HepG2 (cell line): ENCODE results near the gene SOX11. TPM values are rescaled to one million over a fixed set of nuclear protein-coding genes. Genes with fewer than 3 reads are reported as not detected.

Experiments
- ATAC-seq: fragments of 200-7000 bp; cut with Tn5 transposase; 3 replicates; pipeline ENCODE4 v1.9.1; 2020; ENCODE audit warnings: mild to moderate bottlenecking, moderate library complexity
- BruUV-seq: library from RNA; stranded (reverse); fragments of 400-500 nt; replicated peaks from 2 replicates; lab custom pipeline; 2021; lab: Mats Ljungman, UMichigan
- CTCF ChIA-PET: fragments of 300-600 bp; formaldehyde crosslinking; extraction: SDS; loops from one replicate; lab custom pipeline; 2021; ENCODE audit warnings: low total read pairs, inconsistent platforms, low intra/inter-chr PET ratio; lab: Yijun Ruan, JAX
- POLR2A ChIA-PET: fragments of 350-600 bp; sonication (Branson Sonifier 250); formaldehyde crosslinking; loops from one replicate; lab custom pipeline; 2020; ENCODE audit warnings: antibody characterized with exemption, inconsistent platforms; lab: Yijun Ruan, JAX
- DNase-seq: peaks from one replicate; pipeline ENCODE4 v3.0.0-alpha.2; 2015; ENCODE audit warnings: low spot score
- FAIRE-seq: peaks from 3 replicates; lab custom pipeline; 2011; peaks lifted over from hg19 to GRCh38; lab: Jason Lieb, UNC
- H2AFZ ChIP-seq: one replicate; pipeline ENCODE4 v1.6.1; 2011; ENCODE audit warnings: low read length, inconsistent platforms
- H3K27ac ChIP-seq: fragments of 300-600 bp; 3 replicates; pipeline ENCODE4 v1.8.0; 2011; ENCODE audit warnings: mixed run types, mild to moderate bottlenecking, mixed read lengths, low read length, inconsistent platforms; ENCODE audit not compliant: insufficient read depth; ENCODE audit errors: extremely low read length
- H3K27me3 ChIP-seq, 2 experiments: fragments of 200-600 bp in 1 of 2; 2 replicates in 1 of 2; 3 replicates in 1 of 2; pipeline versions ENCODE4 v1.6.0 to v1.8.0; 2011; ENCODE audit warnings: low read length in 2 of 2, mild to moderate bottlenecking in 2 of 2, moderate library complexity in 2 of 2, inconsistent platforms in 1 of 2; ENCODE audit not compliant: insufficient read depth in 2 of 2, control insufficient read depth in 1 of 2
- H3K36me3 ChIP-seq, 2 experiments: fragments of 200-600 bp in 1 of 2; replicated peaks in 1 of 2; 2 replicates in 1 of 2; 3 replicates in 1 of 2; pipeline versions ENCODE4 v1.5.1 to v1.8.0; 2011; ENCODE audit warnings: low read length in 2 of 2, inconsistent platforms in 1 of 2; ENCODE audit not compliant: insufficient read depth in 2 of 2, control insufficient read depth in 1 of 2
- H3K4me1 ChIP-seq: 2 replicates; pipeline ENCODE4 v1.5.1; 2012; ENCODE audit warnings: low read length, inconsistent platforms; ENCODE audit not compliant: insufficient read depth
- H3K4me2 ChIP-seq: 2 replicates; pipeline ENCODE4 v1.6.0; 2011; ENCODE audit warnings: low read depth, low read length, inconsistent platforms
- H3K4me3 ChIP-seq, 3 experiments: fragments of 200-600 bp in 1 of 3; sonication (generic), shearing (Covaris generic) in 1 of 3; replicated peaks in 1 of 3; 2 replicates each; pipeline ENCODE4 v1.5.1; 2011 to 2016; ENCODE audit warnings: low read length in 3 of 3, inconsistent platforms in 2 of 3, low read depth in 2 of 3, mild to moderate bottlenecking in 2 of 3, control low read depth in 1 of 3, mixed read lengths in 1 of 3; ENCODE audit not compliant: insufficient read depth in 1 of 3
- H3K79me2 ChIP-seq: one replicate; pipeline ENCODE4 v1.6.1; 2011; ENCODE audit warnings: low read length, inconsistent platforms; ENCODE audit not compliant: insufficient read depth
- H3K9ac ChIP-seq: 2 replicates; pipeline ENCODE4 v1.6.0; 2011; ENCODE audit warnings: mild to moderate bottlenecking, low read depth, low read length, inconsistent platforms; ENCODE audit not compliant: insufficient read depth
- H3K9me3 ChIP-seq: 2 replicates; pipeline ENCODE4 v1.5.1; 2012; ENCODE audit warnings: mild to moderate bottlenecking, low read length
- H4K20me1 ChIP-seq: 2 replicates; pipeline ENCODE4 v1.6.0; 2011; ENCODE audit warnings: inconsistent platforms, mild to moderate bottlenecking, low read length, moderate library complexity; ENCODE audit not compliant: insufficient read depth
- ATAD3A ChIP-seq: sonication (generic); formaldehyde crosslinking; IDR thresholded peaks from 2 replicates; pipeline ENCODE4 v1.4.0; 2020; ENCODE audit warnings: missing genetic modification reagents
- ATM ChIP-seq: fragments of 450-650 bp; IDR thresholded peaks from 2 replicates; pipeline ENCODE4 v1.7.1; 2017; ENCODE audit warnings: mild to moderate bottlenecking, borderline replicate concordance
- DMAP1 ChIP-seq: IDR thresholded peaks from 2 replicates; pipeline ENCODE4 v1.6.1; 2016
- IKZF4 ChIP-seq: sonication (generic); formaldehyde crosslinking; IDR thresholded peaks from 2 replicates; pipeline ENCODE4 v1.5.1; 2020; ENCODE audit warnings: borderline replicate concordance, mild to moderate bottlenecking, low read depth, missing genetic modification reagents; ENCODE audit errors: not compliant biosample characterization
- IRX3 ChIP-seq: sonication (generic); formaldehyde crosslinking; IDR thresholded peaks from 2 replicates; pipeline ENCODE4 v1.8.1; 2023; ENCODE audit warnings: mild to moderate bottlenecking, low read depth, missing genetic modification reagents, borderline replicate concordance
- ISX ChIP-seq: sonication (generic); formaldehyde crosslinking; conservative IDR thresholded peaks from 2 replicates; pipeline ENCODE4 v1.5.0; 2020; ENCODE audit warnings: missing genetic modification reagents
- PBX3 ChIP-seq: sonication (generic); formaldehyde crosslinking; IDR thresholded peaks from 2 replicates; pipeline ENCODE4 v1.8.1; 2023; ENCODE audit warnings: missing genetic modification reagents, inconsistent platforms, borderline replicate concordance
- SIX4 ChIP-seq: sonication (generic); formaldehyde crosslinking; IDR thresholded peaks from 2 replicates; pipeline ENCODE4 v1.4.0; 2020; ENCODE audit warnings: missing genetic modification reagents
- ZBED4 ChIP-seq: sonication (generic); formaldehyde crosslinking; IDR thresholded peaks from 2 replicates; pipeline ENCODE4 v1.4.0; 2020; ENCODE audit warnings: missing genetic modification reagents, borderline replicate concordance
- ZBTB25 ChIP-seq: IDR thresholded peaks from 2 replicates; pipeline ENCODE4 v1.6.1; 2018; ENCODE audit warnings: missing genetic modification reagents
- ZBTB42 ChIP-seq: sonication (generic); formaldehyde crosslinking; IDR thresholded peaks from 2 replicates; pipeline ENCODE4 v1.5.0; 2020; ENCODE audit warnings: mild to moderate bottlenecking, missing genetic modification reagents
- ZBTB46 ChIP-seq: sonication (generic); formaldehyde crosslinking; IDR thresholded peaks from 2 replicates; pipeline ENCODE4 v1.4.0; 2020; ENCODE audit warnings: mild to moderate bottlenecking, missing genetic modification reagents, borderline replicate concordance
- ZNF234 ChIP-seq: sonication (generic); formaldehyde crosslinking; conservative IDR thresholded peaks from 2 replicates; pipeline ENCODE4 v1.5.1; 2020; ENCODE audit warnings: mild to moderate bottlenecking, missing genetic modification reagents
- ZNF441 ChIP-seq: sonication (generic); formaldehyde crosslinking; IDR thresholded peaks from 2 replicates; pipeline ENCODE4 v1.7.0; 2021; ENCODE audit warnings: missing genetic modification reagents, borderline replicate concordance
- ZNF703 ChIP-seq: sonication (generic); formaldehyde crosslinking; IDR thresholded peaks from 2 replicates; pipeline ENCODE4 v1.5.1; 2020; ENCODE audit warnings: missing genetic modification reagents, mild to moderate bottlenecking, moderate library complexity, borderline replicate concordance
- ZNF704 ChIP-seq: sonication (generic); formaldehyde crosslinking; IDR thresholded peaks from 2 replicates; pipeline ENCODE4 v1.8.1; 2023; ENCODE audit warnings: mild to moderate bottlenecking, inconsistent platforms, moderate library complexity, missing genetic modification reagents, borderline replicate concordance
- WGBS: methylation state at CpG from one replicate; pipeline ENCODE4 v1.1.6; 2017; ENCODE audit warnings: low lambda C conversion rate; 5-methylcytosine and 5-hydroxymethylcytosine counted together
- in situ Hi-C: cut with HindIII; loops from 2 replicates; pipeline ENCODE4 v1.10.0; 2017; ENCODE audit warnings: low pct_unique_long_range_greater_than_20kb; ENCODE audit not compliant: extremely low pct_ligation_motif_present
- intact Hi-C: fragments of 100-400 bp; cut with micrococcal nuclease; formaldehyde crosslinking; loops from one replicate; pipeline ENCODE4 v1.10.0; 2022; ENCODE audit not compliant: unreplicated experiment
- polyA plus RNA-seq, 8 experiments: library from polyadenylated mRNA; depleted of rRNA in 3 of 8; stranded (reverse) in 7 of 8; unstranded in 1 of 8; fragments of >200 nt; fragmentation: Illumina TruSeq in 4 of 8; extraction: Trizol in 4 of 8; gene quantifications; 2 replicates each; pipeline versions ENCODE4 v1.2.1 to v1.2.3, GENCODE V29; 2011 to 2016; ENCODE audit warnings: low read depth in 4 of 8, missing spikeins in 1 of 8, mixed read lengths in 1 of 8; ENCODE audit not compliant: insufficient read depth in 1 of 8
- total RNA-seq, 5 experiments: library from RNA; depleted of rRNA; stranded (reverse); fragments of >200 nt; fragmentation: Illumina TruSeq; extraction: Trizol; gene quantifications; 2 replicates each; pipeline ENCODE4 v1.2.3, GENCODE V29; 2016; ENCODE audit warnings: low read depth in 1 of 5

Gene SOX11
- total and polyA plus RNA-seq, 2 of the 13 experiments (the other 11 are each of a cell fraction or from before 2014, with no cell fraction given) = not detected

- peaks cover 0 to 5% of the 10 kb centered on the region in 2 experiments; a peak in 1 of 5 replicates for H3K27me3 ChIP-seq
- DNase-seq (no peak), ATAC-seq (no peak), FAIRE-seq (no peak)
- no peak overlapping the region for H3K9ac ChIP-seq
- intact Hi-C loops (no loop called here), in situ Hi-C loops (no loop called here)
- no peaks in the 10 kb centered on the region for H4K20me1 ChIP-seq
- no peak overlapping the region for H3K4me2 ChIP-seq
- H3K9me3 ChIP-seq = no peaks in the 10 kb centered on the region
- H2AFZ ChIP-seq = no peak overlapping the region
- H3K4me3 ChIP-seq = no peak overlapping the region
- no peak overlapping the region for H3K27ac ChIP-seq
- no peaks in the 10 kb centered on the region for H3K36me3 ChIP-seq
- H3K79me2 ChIP-seq = no peaks in the 10 kb centered on the region
- BruUV-seq = no TSS peak
- no peaks in the 10 kb centered on the region for H3K4me1 ChIP-seq
- CTCF ChIA-PET = no interaction called here
- WGBS = 7% methylated on average over 6 of the region's 6 CpGs
- POLR2A ChIA-PET = no interaction called here
- no peak for TF ChIP-seq IRX3 (CRISPR knock-in tag)
- TF ChIP-seq ZBTB46 = no peak
- no peak for TF ChIP-seq ATAD3A
- no peak for TF ChIP-seq ZNF441
- TF ChIP-seq ISX (CRISPR knock-in tag) = no peak
- TF ChIP-seq ZBED4 (CRISPR knock-in tag) = no peak
- TF ChIP-seq ATM = no peak
- no peak for TF ChIP-seq ZBTB42 (CRISPR knock-in tag)
- no peak for TF ChIP-seq ZNF704 (CRISPR knock-in tag)
- no peak for TF ChIP-seq PBX3
- TF ChIP-seq DMAP1 (CRISPR knock-in tag) = no peak
- no peak for TF ChIP-seq ZBTB25 (CRISPR knock-in tag)
- no peak for TF ChIP-seq IKZF4 (CRISPR knock-in tag)
- no peak for TF ChIP-seq ZNF234 (CRISPR knock-in tag)
- TF ChIP-seq ZNF703 (CRISPR knock-in tag) = no peak
- TF ChIP-seq SIX4 (CRISPR knock-in tag) = no peak
These were observed 49.9 kb downstream of the SOX11 start for GRCh38 chr2:5742126-5742525.
